Muscle layer of duodenum (tissue), 2 donors: ENCODE results near the gene ZNF106.

Experiments
- H3K27ac ChIP-seq: one replicate; pipeline ENCODE4 v1.7.0; 2013; ENCODE audit warnings: mild to moderate bottlenecking, low read length
- H3K27me3 ChIP-seq: one replicate; pipeline ENCODE4 v1.7.0; 2013; ENCODE audit warnings: low read depth, mild to moderate bottlenecking, control low read depth, low read length
- H3K36me3 ChIP-seq, 2 donors: one replicate each; pipeline ENCODE4 v1.7.0; 2013; ENCODE audit warnings: low read length in 2 of 2, control low read depth in 1 of 2, mild to moderate bottlenecking in 1 of 2; ENCODE audit not compliant: insufficient read depth in 2 of 2, control insufficient read depth in 1 of 2
- H3K4me1 ChIP-seq, 2 donors: one replicate each; pipeline ENCODE4 v1.7.0; 2013; ENCODE audit warnings: low read length in 2 of 2, mild to moderate bottlenecking in 2 of 2, control low read depth in 1 of 2, moderate library complexity in 1 of 2; ENCODE audit not compliant: insufficient read depth in 2 of 2, control insufficient read depth in 1 of 2
- H3K4me3 ChIP-seq, 2 donors: one replicate each; pipeline ENCODE4 v1.7.0; 2013; ENCODE audit warnings: low read length in 2 of 2, low read depth in 1 of 2, mild to moderate bottlenecking in 1 of 2
- H3K9me3 ChIP-seq, 2 donors: one replicate each; pipeline ENCODE4 v1.7.0; 2013; ENCODE audit warnings: low read length in 2 of 2, control low read depth in 1 of 2, mild to moderate bottlenecking in 1 of 2; ENCODE audit not compliant: control insufficient read depth in 1 of 2
- donor health status: healthy.

The ZNF106 gene

GRCh38 chr15:42471002-42471401, 19.9 kb downstream of the ZNF106 start:
- Histone ChIP-seq H3K4me1 (no peaks in the 10 kb centered on the region), H3K9me3 (no peaks in the 10 kb centered on the region), H3K36me3 (peaks cover 0 to 4% of the 10 kb centered on the region in 2 donors), H3K4me3 (no peak overlapping the region), H3K27ac (no peak overlapping the region), H3K27me3 (no peaks in the 10 kb centered on the region)

DNA sequence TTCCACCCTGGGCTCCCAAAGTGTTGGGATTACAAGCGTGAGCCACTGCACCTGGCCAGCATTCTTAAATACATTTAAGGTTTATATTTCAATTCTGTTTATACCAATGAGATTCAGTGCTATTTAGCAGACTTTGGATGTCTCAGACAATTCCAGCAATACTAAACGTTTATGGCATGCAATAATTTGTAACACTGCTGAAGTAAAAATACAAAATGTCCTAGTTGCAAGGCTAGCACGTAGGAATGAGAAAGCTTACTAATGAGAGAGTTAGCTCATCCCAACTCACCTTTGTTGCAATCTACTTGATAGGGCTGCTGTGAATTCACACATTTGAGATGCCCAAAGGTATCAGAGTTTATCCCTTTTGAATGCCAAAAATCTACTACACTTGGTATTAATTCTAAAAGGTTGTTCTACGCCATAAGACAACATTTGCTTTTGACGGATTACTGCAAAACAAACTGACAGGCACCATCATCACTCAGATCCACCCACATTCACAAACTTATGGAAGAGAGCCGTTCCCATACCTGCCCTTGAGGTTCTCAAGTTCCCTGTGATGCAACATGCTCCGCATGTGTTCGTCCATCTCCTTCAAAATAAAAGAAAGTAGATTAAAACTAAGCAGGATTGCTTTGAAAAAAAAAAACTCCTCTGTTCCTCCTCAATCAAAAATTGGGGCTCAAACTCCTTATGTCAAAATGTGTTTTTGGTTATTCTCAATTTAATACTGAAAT, 25.3 kb downstream of the ZNF106 start:
- Histone ChIP-seq H3K4me3 (no peak overlapping the region), H3K27me3 (no peaks in the 10 kb centered on the region), H3K27ac (no peak overlapping the region), H3K36me3 (peaks cover 4 to 10% of the 10 kb centered on the region in 2 donors), H3K4me1 (no peaks in the 10 kb centered on the region), H3K9me3 (no peaks in the 10 kb centered on the region)

DNA sequence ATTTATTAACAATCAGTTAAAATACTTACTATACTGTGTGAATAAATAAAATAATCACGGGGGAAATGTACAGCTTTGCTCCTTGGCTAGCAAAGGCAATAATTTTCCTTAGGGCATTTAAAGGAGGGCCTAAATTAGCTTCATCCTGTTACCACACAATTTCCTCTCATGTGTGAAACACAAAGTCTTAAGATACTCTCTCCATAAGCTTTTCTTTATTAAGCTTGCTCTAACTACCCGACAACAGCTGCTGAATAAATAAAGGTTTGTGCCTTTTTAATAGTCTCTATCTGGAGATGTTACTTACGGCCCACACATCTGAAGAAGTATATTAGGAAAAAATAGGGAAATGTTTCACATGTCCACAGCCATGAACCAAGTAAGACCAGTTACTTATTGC, 29.7 kb downstream of the ZNF106 start:
- H3K27me3 ChIP-seq, result no peaks in the 10 kb centered on the region
- H3K27ac ChIP-seq, result no peak overlapping the region
- H3K36me3 ChIP-seq, result peaks cover 6 to 17% of the 10 kb centered on the region in 2 donors
- no peak overlapping the region for H3K4me3 ChIP-seq
- peaks cover 0 to 9% of the 10 kb centered on the region in 2 donors for H3K4me1 ChIP-seq
- H3K9me3 ChIP-seq, result no peaks in the 10 kb centered on the region

DNA sequence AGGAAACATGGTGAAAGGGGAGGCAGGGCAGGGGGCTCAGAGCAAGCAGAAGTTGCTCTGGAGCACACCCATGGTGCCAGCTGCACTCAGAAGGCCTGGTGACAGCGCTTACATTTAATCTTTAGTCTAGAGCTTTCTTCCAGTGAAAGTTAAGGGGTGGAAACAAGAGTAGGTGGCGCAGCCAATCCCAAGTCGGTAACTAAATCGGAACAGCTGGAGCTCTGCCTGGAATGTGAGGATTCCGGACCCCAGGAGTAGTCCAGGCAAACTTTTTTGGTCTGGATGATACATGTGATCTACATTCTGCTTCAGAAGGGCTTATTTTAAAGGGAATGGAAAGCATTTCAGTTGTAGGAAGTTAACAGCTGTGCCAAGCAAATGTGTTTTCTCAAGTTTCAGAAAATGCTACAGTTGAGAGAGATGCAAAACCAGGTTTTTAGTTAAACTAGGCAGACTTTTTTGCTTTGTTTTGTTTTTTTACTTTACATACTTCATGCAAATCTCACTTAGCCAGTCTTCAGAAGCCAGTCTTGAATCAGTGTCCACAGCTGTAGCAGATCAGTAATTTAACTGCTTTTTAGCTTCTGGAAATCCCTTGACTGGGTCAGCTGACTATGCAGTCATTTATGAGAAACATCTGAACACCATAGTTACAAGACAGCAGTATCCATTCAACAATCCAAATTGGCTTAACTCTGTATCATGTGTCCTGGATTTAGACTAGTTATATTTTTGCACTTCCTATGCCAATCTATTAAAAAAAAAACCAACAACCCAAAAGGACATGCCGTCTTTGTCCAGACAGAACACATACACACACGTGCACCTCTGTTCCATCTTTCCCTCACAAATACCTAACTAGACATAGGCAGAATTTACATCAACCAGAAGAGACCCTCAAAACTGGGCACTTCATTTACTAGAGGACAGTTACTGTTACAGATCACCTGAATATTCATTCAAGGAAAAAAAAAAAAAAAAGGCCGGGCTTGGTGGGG, 33.2 kb downstream of the ZNF106 start:
- H3K4me1 ChIP-seq, result peaks cover 0 to 9% of the 10 kb centered on the region in 2 donors
- no peaks in the 10 kb centered on the region for H3K27me3 ChIP-seq

DNA sequence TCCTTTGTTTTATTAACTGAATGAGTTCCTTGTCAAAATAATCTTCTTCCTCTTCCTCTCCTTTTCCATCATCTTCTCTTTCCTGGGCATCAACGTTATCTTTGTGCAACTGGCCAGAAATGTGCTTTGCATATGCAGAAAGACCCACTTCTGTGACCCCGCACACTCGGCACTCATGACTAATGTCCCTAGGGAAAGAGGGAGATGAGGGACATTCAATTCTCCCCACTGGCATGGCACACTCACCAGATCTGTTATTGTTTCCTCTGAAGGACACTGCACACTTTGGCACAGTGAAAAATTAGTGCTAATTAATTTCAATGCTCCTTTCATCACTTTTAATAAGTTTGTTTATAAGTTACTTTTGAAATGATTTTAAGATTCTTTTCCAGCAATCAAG, 34.0 kb downstream of the ZNF106 start:
- no peaks in the 10 kb centered on the region for H3K27me3 ChIP-seq
- no peaks in the 10 kb centered on the region for H3K9me3 ChIP-seq
- H3K4me1 ChIP-seq, result peaks cover 0 to 9% of the 10 kb centered on the region in 2 donors
- peak overlapping the region; percentile 60 for H3K27ac ChIP-seq
- H3K36me3 ChIP-seq, result peaks cover 0 to 17% of the 10 kb centered on the region in 2 donors
- peak overlapping the region; percentile 12 to 58 for H3K4me3 ChIP-seq

More for the DNA sequence above, 33.2 kb downstream of the ZNF106 start:
- H3K27ac ChIP-seq, result peak overlapping the region; percentile 60
- no peaks in the 10 kb centered on the region for H3K9me3 ChIP-seq
- H3K36me3 ChIP-seq, result peaks cover 0 to 17% of the 10 kb centered on the region in 2 donors
- peak overlapping the region; percentile 12 to 58 for H3K4me3 ChIP-seq

GRCh38 chr15:42456531-42456930, 34.4 kb downstream of the ZNF106 start:
- Histone ChIP-seq H3K4me3 (peak overlapping the region; percentile 12 to 58), H3K27ac (peak overlapping the region; percentile 60), H3K27me3 (no peaks in the 10 kb centered on the region), H3K36me3 (peaks cover 3 to 18% of the 10 kb centered on the region in 2 donors), H3K4me1 (peaks cover 0 to 9% of the 10 kb centered on the region in 2 donors), H3K9me3 (no peaks in the 10 kb centered on the region)

DNA sequence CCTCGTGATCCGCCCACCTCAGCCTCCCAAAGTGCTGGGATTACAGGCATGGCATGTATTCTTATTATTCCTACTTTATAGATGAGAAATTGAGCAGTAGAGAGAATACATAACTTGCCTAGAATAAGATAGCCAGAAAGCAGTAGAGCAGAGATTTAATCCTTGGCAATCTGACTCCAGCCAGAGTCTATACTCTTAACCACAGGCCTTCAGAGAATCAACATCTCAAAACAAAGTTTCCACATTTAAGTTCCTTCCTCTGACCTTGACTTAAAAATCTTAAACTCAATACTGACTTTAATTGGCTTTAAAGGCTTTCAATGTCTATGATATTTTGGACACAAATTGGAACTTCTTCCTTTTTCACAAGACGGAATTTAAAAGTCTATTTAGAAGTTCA, 37.1 kb downstream of the ZNF106 start:
- Histone ChIP-seq H3K4me3 (no peak overlapping the region), H3K27me3 (no peaks in the 10 kb centered on the region), H3K27ac (no peak overlapping the region), H3K4me1 (peaks cover 0 to 13% of the 10 kb centered on the region in 2 donors), H3K36me3 (peaks cover 27 to 42% of the 10 kb centered on the region in 2 donors), H3K9me3 (no peaks in the 10 kb centered on the region)

DNA sequence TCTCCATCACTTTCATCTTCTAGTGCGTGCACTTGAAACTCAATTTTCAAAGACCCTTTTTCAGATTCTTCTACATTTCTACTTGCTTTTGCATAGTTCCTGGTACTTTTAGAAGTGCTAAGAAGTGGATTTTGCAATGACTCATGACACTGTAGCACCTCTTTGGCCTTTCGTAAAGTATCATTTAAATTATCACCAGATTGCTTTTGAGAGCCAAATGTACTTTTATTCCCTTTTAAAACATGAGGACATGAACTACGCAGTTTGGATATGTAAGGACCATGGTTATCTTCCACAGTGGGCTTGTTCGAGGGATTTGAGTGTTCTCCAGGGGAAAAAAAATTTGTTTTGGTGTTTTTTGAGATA, 40.5 kb downstream of the ZNF106 start:
- Histone ChIP-seq H3K27ac (no peak overlapping the region), H3K4me1 (peaks cover 0 to 4% of the 10 kb centered on the region in 2 donors), H3K9me3 (no peaks in the 10 kb centered on the region), H3K4me3 (no peak overlapping the region), H3K27me3 (no peaks in the 10 kb centered on the region), H3K36me3 (peaks cover 43 to 58% of the 10 kb centered on the region in 2 donors)

GRCh38 chr15:42449770-42450424, 41.0 kb downstream of the ZNF106 start:
- peaks cover 0 to 4% of the 10 kb centered on the region in 2 donors for H3K4me1 ChIP-seq
- peaks cover 46 to 64% of the 10 kb centered on the region in 2 donors for H3K36me3 ChIP-seq
- H3K27ac ChIP-seq, result no peak overlapping the region
- no peaks in the 10 kb centered on the region for H3K27me3 ChIP-seq
- H3K4me3 ChIP-seq, result no peak overlapping the region
- H3K9me3 ChIP-seq, result no peaks in the 10 kb centered on the region

- no peak overlapping the region for H3K27ac ChIP-seq
- peaks cover 52 to 72% of the 10 kb centered on the region in 2 donors for H3K36me3 ChIP-seq
- H3K9me3 ChIP-seq, result no peaks in the 10 kb centered on the region
- no peaks in the 10 kb centered on the region for H3K27me3 ChIP-seq
- peaks cover 0 to 4% of the 10 kb centered on the region in 2 donors for H3K4me1 ChIP-seq
- H3K4me3 ChIP-seq, result no peak overlapping the region
These were observed 42.7 kb downstream of the ZNF106 start for GRCh38 chr15:42448281-42448680.

DNA sequence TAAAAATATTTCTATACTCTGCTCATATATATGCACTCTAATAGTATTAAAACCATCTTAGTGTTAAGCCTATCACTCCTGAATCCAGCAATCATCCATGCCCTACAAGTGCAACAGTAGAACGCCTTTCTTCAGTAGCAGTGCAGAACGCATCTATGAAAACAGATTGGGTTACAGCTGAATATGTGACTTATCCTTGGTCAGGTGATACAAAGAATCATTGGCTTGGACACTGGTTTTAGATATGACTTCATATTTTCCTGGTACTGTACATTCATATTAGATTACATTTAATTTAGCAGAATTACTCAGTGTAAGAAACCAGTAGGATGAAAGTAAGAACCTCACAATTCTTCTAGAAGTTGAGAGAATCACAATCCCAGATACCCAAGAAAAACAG, 43.3 kb downstream of the ZNF106 start:
- Histone ChIP-seq H3K27me3 (no peaks in the 10 kb centered on the region), H3K27ac (no peak overlapping the region), H3K4me3 (no peak overlapping the region), H3K9me3 (no peaks in the 10 kb centered on the region), H3K36me3 (peaks cover 52 to 72% of the 10 kb centered on the region in 2 donors), H3K4me1 (peaks cover 0 to 4% of the 10 kb centered on the region in 2 donors)
